Adrenal gland (tissue), 5 donors: Measurements from ENCODE around the gene TPM1.

ENCODE experiments used
- POLR2A ChIP-seq, 2 donors: fragments of 450-650 bp; IDR thresholded peaks; one replicate each; pipeline ENCODE4 v1.6.1; 2017; ENCODE audit warnings: antibody characterized with exemption in 2 of 2, mild to moderate bottlenecking in 2 of 2, moderate library complexity in 1 of 2
- TF ChIP-seq, protein P1 (sequence below), 6 experiments: fragments of 450-650 bp in 4 of 6; fragments of 200-600 bp in 2 of 6; sonication (generic) in 1 of 6; IDR thresholded peaks; 1 replicate in 5 of 6; 2 replicates in 1 of 6; pipeline versions ENCODE4 v1.5.1 to v1.8.0; 2016 to 2021; ENCODE audit warnings: antibody characterized with exemption in 6 of 6, mild to moderate bottlenecking in 2 of 6, moderate library complexity in 1 of 6
- donor health status: DM: no; HTN: no; CAD: no.

DNA sequence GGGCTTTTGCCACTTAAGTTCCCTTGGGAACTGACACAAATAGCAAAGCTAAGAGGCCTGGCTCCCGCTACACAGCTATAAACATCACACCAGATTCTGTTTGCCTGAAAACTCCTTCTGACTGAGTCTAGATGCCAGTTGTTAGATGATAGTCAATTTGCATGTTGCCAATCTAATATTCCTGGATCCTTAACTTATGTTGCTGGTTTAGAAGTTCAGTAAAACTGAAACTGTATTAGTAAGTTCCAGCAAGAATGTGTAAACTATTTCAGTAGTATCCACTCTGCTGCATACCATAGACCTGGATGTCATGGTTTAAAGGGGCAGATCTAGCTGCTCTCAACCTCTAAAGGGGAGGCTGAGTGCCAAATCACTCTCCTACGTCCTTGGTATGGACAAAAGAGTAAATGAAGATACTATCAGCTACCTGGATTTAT, 52.0 kb downstream of the TPM1 start:
- TF ChIP-seq, protein P1, sequence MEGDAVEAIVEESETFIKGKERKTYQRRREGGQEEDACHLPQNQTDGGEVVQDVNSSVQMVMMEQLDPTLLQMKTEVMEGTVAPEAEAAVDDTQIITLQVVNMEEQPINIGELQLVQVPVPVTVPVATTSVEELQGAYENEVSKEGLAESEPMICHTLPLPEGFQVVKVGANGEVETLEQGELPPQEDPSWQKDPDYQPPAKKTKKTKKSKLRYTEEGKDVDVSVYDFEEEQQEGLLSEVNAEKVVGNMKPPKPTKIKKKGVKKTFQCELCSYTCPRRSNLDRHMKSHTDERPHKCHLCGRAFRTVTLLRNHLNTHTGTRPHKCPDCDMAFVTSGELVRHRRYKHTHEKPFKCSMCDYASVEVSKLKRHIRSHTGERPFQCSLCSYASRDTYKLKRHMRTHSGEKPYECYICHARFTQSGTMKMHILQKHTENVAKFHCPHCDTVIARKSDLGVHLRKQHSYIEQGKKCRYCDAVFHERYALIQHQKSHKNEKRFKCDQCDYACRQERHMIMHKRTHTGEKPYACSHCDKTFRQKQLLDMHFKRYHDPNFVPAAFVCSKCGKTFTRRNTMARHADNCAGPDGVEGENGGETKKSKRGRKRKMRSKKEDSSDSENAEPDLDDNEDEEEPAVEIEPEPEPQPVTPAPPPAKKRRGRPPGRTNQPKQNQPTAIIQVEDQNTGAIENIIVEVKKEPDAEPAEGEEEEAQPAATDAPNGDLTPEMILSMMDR (IDR thresholded peaks at IDR 0.05): no peak
- no peak for TF ChIP-seq POLR2A (IDR thresholded peaks at IDR 0.05)
